KMS-11 (cell line): ENCODE results near the gene DCTPP1.

Source experiments
- H2AFZ ChIP-seq: fragments of 200-600 bp; sonication (generic); 2 replicates; pipeline ENCODE4 v1.6.1; 2016; ENCODE audit warnings: antibody characterized with exemption, mixed run types, low read depth
- H3K27ac ChIP-seq: fragments of 200-600 bp; sonication (generic); 2 replicates; pipeline ENCODE4 v1.6.1; 2016; ENCODE audit warnings: mild to moderate bottlenecking, mixed run types
- H3K27me3 ChIP-seq: fragments of 200-600 bp; sonication (generic); 2 replicates; pipeline ENCODE4 v1.6.1; 2017; ENCODE audit warnings: mild to moderate bottlenecking, low read depth, mixed run types, moderate library complexity; ENCODE audit not compliant: insufficient read depth
- H3K36me3 ChIP-seq: fragments of 200-600 bp; sonication (generic); 2 replicates; pipeline ENCODE4 v1.6.1; 2017; ENCODE audit warnings: mild to moderate bottlenecking, mixed run types; ENCODE audit not compliant: insufficient read depth
- H3K4me1 ChIP-seq: fragments of 200-600 bp; sonication (generic); 2 replicates; pipeline ENCODE4 v1.6.1; 2016; ENCODE audit warnings: mild to moderate bottlenecking, low read depth, mixed run types; ENCODE audit not compliant: poor library complexity, severe bottlenecking
- H3K4me2 ChIP-seq: fragments of 200-600 bp; sonication (generic); 2 replicates; pipeline ENCODE4 v1.7.0; 2016; ENCODE audit warnings: mild to moderate bottlenecking, mixed run types
- H3K4me3 ChIP-seq: fragments of 200-600 bp; sonication (generic); IDR thresholded peaks from 2 replicates; pipeline ENCODE4 v1.6.1; 2017; ENCODE audit warnings: low read depth, low read length, mixed read lengths; ENCODE audit not compliant: insufficient read depth
- H3K79me2 ChIP-seq: fragments of 200-600 bp; sonication (generic); 2 replicates; pipeline ENCODE4 v1.6.1; 2016; ENCODE audit warnings: low read depth, mixed run types; ENCODE audit not compliant: insufficient read depth
- H3K9ac ChIP-seq: fragments of 200-600 bp; sonication (generic); 2 replicates; pipeline ENCODE4 v1.6.1; 2016; ENCODE audit warnings: mild to moderate bottlenecking, mixed run types
- H4K20me1 ChIP-seq: fragments of 200-600 bp; sonication (generic); 2 replicates; pipeline ENCODE4 v1.6.1; 2016; ENCODE audit warnings: mild to moderate bottlenecking, mixed run types; ENCODE audit not compliant: insufficient read depth
- CTCF ChIP-seq: fragments of 200-600 bp; sonication (generic); conservative IDR thresholded peaks from 2 replicates; pipeline ENCODE4 v1.6.1; 2017; ENCODE audit warnings: low read depth, mild to moderate bottlenecking, antibody characterized with exemption, low read length, moderate library complexity, mixed read lengths

The DCTPP1 gene

GRCh38 chr16:30429418-30429677 is 482 bp downstream of the DCTPP1 start:
- no peaks in the 10 kb centered on the region; the same call in 1 of the 2 replicates for H3K36me3 ChIP-seq
- no peaks in the 10 kb centered on the region for H3K27me3 ChIP-seq
- H3K27ac ChIP-seq: peak overlapping the region; percentile 29; the same call in 1 of the 2 replicates
- H3K4me2 ChIP-seq: peak overlapping the region; percentile 91
- TF ChIP-seq CTCF: no peak
- H3K4me3 ChIP-seq: no peak overlapping the region
- peak overlapping the region; percentile 64 for H3K9ac ChIP-seq
- H4K20me1 ChIP-seq: no peaks in the 10 kb centered on the region
- H3K4me1 ChIP-seq: peaks cover 19% of the 10 kb centered on the region
- peaks cover 34% of the 10 kb centered on the region for H3K79me2 ChIP-seq
- H2AFZ ChIP-seq: peak overlapping the region; percentile 55

GRCh38 chr16:30428055-30428454 is 1.8 kb downstream of the DCTPP1 start:
- no peak overlapping the region for H3K9ac ChIP-seq
- no peak for TF ChIP-seq CTCF
- H3K79me2 ChIP-seq: peaks cover 36% of the 10 kb centered on the region
- H3K36me3 ChIP-seq: peaks cover 9% of the 10 kb centered on the region; the same call in 1 of the 2 replicates
- H4K20me1 ChIP-seq: no peaks in the 10 kb centered on the region
- H3K27me3 ChIP-seq: no peaks in the 10 kb centered on the region
- no peak overlapping the region for H3K27ac ChIP-seq
- peaks cover 15% of the 10 kb centered on the region for H3K4me1 ChIP-seq
- peak overlapping the region; percentile 91; the same call in 1 of the 2 replicates for H3K4me2 ChIP-seq
- H2AFZ ChIP-seq: no peak overlapping the region
- H3K4me3 ChIP-seq: no peak overlapping the region

- H3K4me1 ChIP-seq: peaks cover 23% of the 10 kb centered on the region
- no peak overlapping the region for H3K4me2 ChIP-seq
- H3K4me3 ChIP-seq: no peak overlapping the region
- TF ChIP-seq CTCF: no peak
- no peaks in the 10 kb centered on the region for H3K27me3 ChIP-seq
- peaks cover 9% of the 10 kb centered on the region; the same call in 1 of the 2 replicates for H3K36me3 ChIP-seq
- H4K20me1 ChIP-seq: no peaks in the 10 kb centered on the region
- peaks cover 8% of the 10 kb centered on the region; the same call in 1 of the 2 replicates for H3K79me2 ChIP-seq
- H2AFZ ChIP-seq: no peak overlapping the region
- H3K27ac ChIP-seq: no peak overlapping the region
- no peak overlapping the region for H3K9ac ChIP-seq
Measured at GRCh38 chr16:30421010-30421409, 8.8 kb downstream of the DCTPP1 start.

- peak overlapping the region; percentile 78 for H2AFZ ChIP-seq
- H3K27me3 ChIP-seq: no peaks in the 10 kb centered on the region
- H3K36me3 ChIP-seq: 0 out of 2 replicates have a peak, but pooled peaks cover 3% of the 10 kb centered on the region
- no peaks in the 10 kb centered on the region; the same call in 1 of the 2 replicates for H3K79me2 ChIP-seq
- peak overlapping the region; percentile 88 for H3K4me2 ChIP-seq
- H3K9ac ChIP-seq: peak overlapping the region; percentile 59
- H3K4me1 ChIP-seq: peaks cover 35% of the 10 kb centered on the region
- no peak; the same call in 1 of the 2 replicates for TF ChIP-seq CTCF
- H3K4me3 ChIP-seq: no peak overlapping the region
- peak overlapping the region; percentile 68 for H3K27ac ChIP-seq
- no peaks in the 10 kb centered on the region for H4K20me1 ChIP-seq
Measured at GRCh38 chr16:30418350-30419181, 11.3 kb downstream of the DCTPP1 start.
